Neuron (in vitro differentiated cells): Measurements from ENCODE around the gene SH3BGRL2.

Experiments
- H2AFZ ChIP-seq: one replicate; pipeline ENCODE4 v1.6.1; 2013; ENCODE audit warnings: low read depth, mild to moderate bottlenecking, inconsistent platforms, low read length, moderate library complexity
- H3K27me3 ChIP-seq: one replicate; pipeline ENCODE4 v1.6.1; 2013; ENCODE audit warnings: low read length; ENCODE audit not compliant: insufficient read depth
- H3K36me3 ChIP-seq: one replicate; pipeline ENCODE4 v1.6.1; 2013; ENCODE audit warnings: low read length; ENCODE audit not compliant: insufficient read depth
- H3K4me1 ChIP-seq: one replicate; pipeline ENCODE4 v1.6.1; 2013; ENCODE audit warnings: low read length; ENCODE audit not compliant: insufficient read depth
- H3K4me3 ChIP-seq: 2 replicates; pipeline ENCODE4 v1.5.1; 2013; ENCODE audit warnings: mild to moderate bottlenecking, low read length, moderate library complexity
- H3K9me3 ChIP-seq: one replicate; pipeline ENCODE4 v1.6.1; 2013; ENCODE audit warnings: low read length

Gene SH3BGRL2

DNA sequence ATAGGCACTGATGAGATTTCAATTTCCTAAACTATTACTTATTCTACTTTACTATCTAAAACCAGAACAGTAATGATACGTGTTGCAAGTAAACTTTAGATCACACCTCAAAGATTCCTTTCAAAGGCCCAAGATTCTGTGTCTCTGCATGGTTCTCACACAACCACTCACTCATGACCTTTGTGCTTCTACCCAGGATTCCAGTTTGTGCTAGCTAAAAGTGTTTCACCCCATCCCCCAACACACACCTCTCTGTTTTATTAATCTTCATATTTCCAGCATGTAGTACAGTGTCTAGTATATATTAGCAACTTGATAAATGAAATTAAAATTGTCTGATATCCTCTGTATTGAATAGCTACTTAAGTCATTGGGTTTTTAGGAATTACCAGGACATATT lies 8.8 kb upstream of the SH3BGRL2 start:
- no peaks in the 10 kb centered on the region for H3K27me3 ChIP-seq
- no peaks in the 10 kb centered on the region for H3K9me3 ChIP-seq
- no peaks in the 10 kb centered on the region for H3K36me3 ChIP-seq
- H3K4me1 ChIP-seq: peaks cover 8% of the 10 kb centered on the region
- no peak overlapping the region for H2AFZ ChIP-seq
- H3K4me3 ChIP-seq: no peak overlapping the region

DNA sequence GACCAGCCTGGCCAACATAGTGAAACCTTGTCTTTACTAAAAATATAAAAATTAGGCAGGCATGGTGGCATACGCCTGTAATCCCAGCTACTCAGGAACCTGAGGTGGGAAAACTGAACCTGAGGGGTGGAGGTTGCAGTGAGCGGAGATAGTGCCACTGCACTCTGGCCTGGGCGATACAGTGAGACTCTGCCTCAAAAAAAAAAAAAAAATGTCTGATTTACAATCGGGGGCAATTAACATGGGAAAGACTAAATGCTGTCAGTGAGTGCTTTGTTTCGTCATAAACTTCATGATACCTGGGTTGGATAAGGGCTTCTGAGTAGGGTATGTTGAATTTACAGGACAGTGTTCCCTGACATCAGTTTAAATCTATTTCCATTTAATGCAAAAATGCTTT lies 8.0 kb upstream of the SH3BGRL2 start:
- Histone ChIP-seq H3K4me3 (no peak overlapping the region), H3K36me3 (no peaks in the 10 kb centered on the region), H3K27me3 (no peaks in the 10 kb centered on the region), H3K4me1 (peaks cover 8% of the 10 kb centered on the region), H2AFZ (no peak overlapping the region), H3K9me3 (no peaks in the 10 kb centered on the region)

DNA sequence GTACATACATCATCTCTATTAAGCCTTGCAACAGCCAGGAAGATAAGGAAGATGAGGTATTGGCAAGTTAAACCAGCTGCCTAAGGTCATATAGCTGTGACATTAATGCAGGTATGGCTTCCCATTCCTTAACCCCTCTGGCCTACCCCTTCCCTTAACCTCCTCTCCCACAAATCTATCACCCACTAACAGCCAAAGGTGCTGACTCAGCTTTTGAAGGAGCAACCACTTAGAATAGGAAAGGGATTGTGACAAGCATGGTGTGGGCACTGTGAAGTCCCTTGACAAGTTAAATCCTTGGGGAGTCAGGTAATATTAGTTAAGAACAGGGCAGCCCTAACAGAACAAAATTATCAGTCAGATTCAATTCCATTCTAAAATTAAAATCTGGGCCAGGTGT lies 5.4 kb upstream of the SH3BGRL2 start:
- Histone ChIP-seq H3K27me3 (no peaks in the 10 kb centered on the region), H3K4me1 (peaks cover 11% of the 10 kb centered on the region), H3K9me3 (no peaks in the 10 kb centered on the region), H3K36me3 (no peaks in the 10 kb centered on the region), H3K4me3 (no peak overlapping the region), H2AFZ (no peak overlapping the region)

DNA sequence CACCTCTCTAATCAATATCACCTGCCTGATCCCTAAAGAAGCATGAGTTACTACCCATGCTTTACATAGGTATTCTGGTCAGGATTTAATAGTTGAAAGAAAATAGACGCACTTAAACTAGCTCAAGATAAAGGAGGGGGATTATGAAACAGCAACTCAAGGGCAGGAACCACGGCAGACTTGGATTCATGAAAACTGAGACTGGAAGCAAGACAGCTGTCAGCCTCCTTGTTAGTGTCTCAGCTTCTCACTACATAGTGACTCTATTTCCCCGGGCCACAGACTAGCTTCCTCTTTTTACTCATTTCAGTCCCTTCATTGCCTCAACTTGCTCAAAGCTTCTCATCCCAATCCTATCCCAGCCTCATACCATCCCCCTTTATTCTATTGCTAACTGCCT lies 4.3 kb upstream of the SH3BGRL2 start:
- Histone ChIP-seq H3K36me3 (no peaks in the 10 kb centered on the region), H3K4me1 (peaks cover 14% of the 10 kb centered on the region), H3K9me3 (no peaks in the 10 kb centered on the region), H2AFZ (no peak overlapping the region), H3K4me3 (no peak overlapping the region), H3K27me3 (no peaks in the 10 kb centered on the region)

DNA sequence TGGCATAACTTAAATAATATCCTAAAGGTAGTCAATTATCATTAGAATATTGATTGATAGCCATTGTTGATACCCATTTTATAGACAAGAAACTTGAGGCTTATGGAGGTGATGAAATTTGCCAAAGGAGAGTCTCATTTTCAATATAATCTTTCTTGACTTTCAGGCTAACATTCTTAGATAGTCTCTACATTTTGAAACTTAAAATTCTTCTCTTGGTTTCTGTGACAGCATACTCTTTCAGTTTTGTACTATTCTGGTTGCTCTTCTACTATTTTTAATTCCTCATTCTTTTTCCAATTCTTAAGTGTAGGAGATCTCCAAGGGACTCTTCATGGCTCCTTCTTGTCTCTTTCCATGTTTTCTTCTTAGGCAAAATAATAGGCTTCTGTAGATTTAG lies 3.7 kb upstream of the SH3BGRL2 start:
- no peaks in the 10 kb centered on the region for H3K36me3 ChIP-seq
- no peaks in the 10 kb centered on the region for H3K9me3 ChIP-seq
- H2AFZ ChIP-seq: no peak overlapping the region
- H3K27me3 ChIP-seq: no peaks in the 10 kb centered on the region
- peaks cover 15% of the 10 kb centered on the region for H3K4me1 ChIP-seq
- H3K4me3 ChIP-seq: no peak overlapping the region

DNA sequence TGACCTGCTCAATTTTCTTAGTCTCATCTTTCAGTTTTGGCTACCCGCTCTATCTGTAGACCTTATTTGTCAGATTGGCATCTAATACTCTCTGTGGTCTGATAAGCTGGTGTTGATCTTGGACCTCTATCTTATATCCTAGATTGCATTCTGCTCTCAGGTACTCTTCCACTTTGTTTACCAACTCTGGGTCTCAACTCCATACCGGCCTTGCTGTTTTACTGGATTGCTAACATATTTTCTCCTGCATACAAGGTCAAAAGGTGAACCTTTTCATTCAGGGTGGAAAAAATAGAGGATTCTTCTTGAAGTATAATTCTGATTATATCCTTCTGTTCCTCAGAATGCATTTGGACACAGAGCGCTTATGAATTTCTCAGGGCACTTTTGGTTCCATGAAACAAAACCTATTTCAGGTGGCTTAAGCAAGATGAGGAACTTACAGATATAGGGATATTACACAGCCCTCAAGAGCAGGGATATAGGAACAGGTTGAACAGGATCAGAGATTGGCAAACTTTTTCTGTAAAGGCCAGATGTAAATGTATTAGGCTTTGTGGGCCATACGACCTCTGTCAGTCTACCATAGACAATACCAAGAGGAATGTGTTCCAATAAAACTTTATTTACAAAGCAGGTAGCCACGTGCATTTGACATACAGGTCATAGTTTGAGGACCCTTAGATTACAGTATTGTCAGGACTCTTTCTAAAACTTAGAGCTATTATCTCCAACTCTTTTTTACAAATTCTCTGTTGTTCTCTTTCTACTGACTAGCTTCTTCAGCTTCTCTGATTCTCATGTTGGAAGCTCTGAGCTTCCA lies 2.5 kb upstream of the SH3BGRL2 start:
- H3K27me3 ChIP-seq: no peaks in the 10 kb centered on the region
- no peak overlapping the region for H2AFZ ChIP-seq
- H3K36me3 ChIP-seq: no peaks in the 10 kb centered on the region
- no peaks in the 10 kb centered on the region for H3K9me3 ChIP-seq
- no peak overlapping the region for H3K4me3 ChIP-seq
- peaks cover 17% of the 10 kb centered on the region for H3K4me1 ChIP-seq

DNA sequence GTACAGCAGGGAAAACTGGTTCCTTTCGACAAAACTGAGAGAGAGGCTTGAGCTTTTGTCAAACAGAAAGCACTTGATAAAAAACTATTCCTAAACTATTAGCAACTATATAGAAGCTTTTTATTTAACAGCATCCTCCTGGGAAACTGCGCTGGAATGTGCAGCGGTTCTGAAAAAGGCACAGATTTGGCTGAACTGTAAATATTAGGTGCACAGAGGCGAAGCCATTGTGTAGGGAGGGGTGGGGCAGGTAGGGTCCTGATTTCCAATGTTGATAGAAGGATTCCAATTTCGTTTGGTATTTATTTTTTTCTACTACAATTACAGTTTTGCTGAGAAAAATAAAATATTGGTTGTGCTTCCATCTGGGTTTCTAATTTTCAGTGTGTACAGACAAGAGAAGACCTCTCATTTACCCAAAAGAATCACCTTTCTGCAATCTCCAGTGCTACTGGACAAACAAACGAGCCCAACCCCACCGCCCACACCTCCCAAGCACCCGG lies 698 bp upstream of the SH3BGRL2 start:
- Histone ChIP-seq H3K36me3 (no peaks in the 10 kb centered on the region), H3K27me3 (no peaks in the 10 kb centered on the region), H3K4me1 (peaks cover 20% of the 10 kb centered on the region), H3K4me3 (peak overlapping the region; percentile 92), H2AFZ (peak overlapping the region; percentile 83), H3K9me3 (no peaks in the 10 kb centered on the region)

DNA sequence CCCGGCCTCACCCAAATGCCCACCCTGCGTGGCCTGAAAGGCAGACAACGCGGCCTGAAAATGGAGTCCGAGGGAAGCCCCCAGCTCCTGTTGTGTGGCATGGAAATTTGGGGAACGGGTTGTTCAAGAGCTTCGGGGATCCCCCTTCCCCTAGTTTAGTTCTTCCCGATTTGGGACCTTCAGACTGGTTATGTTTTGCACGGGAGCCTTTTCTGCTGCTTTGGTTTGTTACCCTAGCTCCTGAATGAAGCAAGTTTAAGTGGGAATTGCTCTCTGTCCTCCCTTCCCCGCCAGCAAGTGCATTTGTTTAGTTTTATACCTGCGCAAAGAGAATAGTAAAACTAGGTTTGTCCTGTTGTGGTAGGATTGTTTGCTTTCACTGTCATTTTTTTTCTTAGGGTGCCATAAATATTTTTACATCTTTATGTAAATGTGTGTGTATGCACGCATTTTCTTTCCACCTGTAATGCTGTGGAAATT lies 604 bp downstream of the SH3BGRL2 start:
- H3K27me3 ChIP-seq: no peaks in the 10 kb centered on the region
- no peaks in the 10 kb centered on the region for H3K9me3 ChIP-seq
- H2AFZ ChIP-seq: peak overlapping the region; percentile 83
- no peaks in the 10 kb centered on the region for H3K36me3 ChIP-seq
- peak overlapping the region; percentile 92 for H3K4me3 ChIP-seq
- H3K4me1 ChIP-seq: peaks cover 20% of the 10 kb centered on the region

DNA sequence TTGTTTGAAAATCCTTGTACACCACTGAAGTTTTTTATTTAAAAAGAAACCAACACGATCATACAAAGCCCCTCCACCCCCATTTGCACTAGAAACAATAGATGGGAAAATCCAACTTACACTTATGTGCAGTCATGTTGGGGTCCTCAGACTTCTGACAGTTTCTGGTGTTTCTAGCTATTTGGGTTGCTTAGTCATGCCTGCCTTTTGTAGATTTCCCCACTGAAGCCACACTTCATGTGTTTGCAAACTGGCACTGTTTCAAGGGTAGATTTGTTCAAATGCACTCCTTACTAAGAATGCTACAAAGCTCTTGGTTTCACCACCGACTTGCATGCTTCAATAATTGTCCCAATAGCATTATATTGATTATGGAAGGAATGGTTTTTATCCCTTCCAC lies 1.5 kb downstream of the SH3BGRL2 start:
- no peaks in the 10 kb centered on the region for H3K9me3 ChIP-seq
- no peaks in the 10 kb centered on the region for H3K27me3 ChIP-seq
- no peak overlapping the region for H2AFZ ChIP-seq
- H3K36me3 ChIP-seq: no peaks in the 10 kb centered on the region
- H3K4me1 ChIP-seq: peaks cover 20% of the 10 kb centered on the region
- peak overlapping the region; percentile 92 for H3K4me3 ChIP-seq

DNA sequence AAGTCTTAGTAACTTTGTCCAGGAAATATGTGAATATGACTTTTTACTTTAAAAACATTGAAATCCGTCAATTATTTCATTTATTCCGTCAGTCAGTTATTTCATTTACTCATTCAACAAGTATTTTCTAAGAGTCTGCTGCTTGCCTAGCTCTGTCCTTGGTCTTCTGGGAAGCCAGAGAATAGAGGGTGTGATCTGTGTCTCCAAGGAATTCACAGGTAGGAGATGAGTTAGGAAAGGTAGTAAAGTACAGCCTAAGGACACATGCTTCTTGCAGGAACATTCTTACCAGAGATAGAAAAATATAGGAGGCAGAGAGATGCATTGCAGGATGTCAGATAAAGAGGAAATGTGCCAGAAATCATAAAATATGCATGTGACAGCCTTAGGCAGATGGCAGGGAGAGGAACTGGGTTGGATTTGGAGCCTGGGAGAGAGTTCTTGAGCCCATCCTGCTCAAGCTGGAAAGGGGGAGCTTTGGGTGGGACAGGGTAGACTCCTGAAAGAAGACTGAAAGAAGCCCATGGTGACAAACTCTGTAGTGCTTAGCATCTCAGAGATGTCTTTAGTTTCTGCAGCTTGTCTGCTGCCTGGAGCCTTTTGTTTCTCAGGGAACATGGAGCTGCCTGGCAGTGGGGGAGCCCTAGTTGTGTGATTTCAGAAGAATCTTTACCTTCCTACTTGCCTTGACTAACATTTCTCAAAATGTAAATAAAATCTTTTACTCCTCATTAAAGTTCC lies 3.5 kb downstream of the SH3BGRL2 start:
- Histone ChIP-seq H3K4me1 (peaks cover 20% of the 10 kb centered on the region), H3K36me3 (no peaks in the 10 kb centered on the region), H3K4me3 (no peak overlapping the region), H3K9me3 (no peaks in the 10 kb centered on the region), H2AFZ (no peak overlapping the region), H3K27me3 (no peaks in the 10 kb centered on the region)

DNA sequence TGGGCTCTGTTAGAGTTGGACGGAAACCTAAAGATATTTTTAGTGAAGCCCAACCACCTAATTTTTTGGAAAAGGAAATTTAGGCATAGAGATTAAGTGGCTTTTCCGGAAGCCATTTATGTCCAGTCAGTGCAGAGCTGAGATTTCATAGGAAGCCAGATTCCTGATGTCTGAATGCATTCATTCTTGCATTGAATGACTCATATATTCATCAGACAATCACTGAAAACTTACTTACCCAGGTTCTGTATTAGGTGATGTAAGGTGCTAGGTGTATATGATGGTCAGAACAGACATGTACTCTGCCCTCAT lies 4.1 kb downstream of the SH3BGRL2 start:
- Histone ChIP-seq H3K27me3 (no peaks in the 10 kb centered on the region), H3K4me3 (no peak overlapping the region), H3K36me3 (no peaks in the 10 kb centered on the region)

DNA sequence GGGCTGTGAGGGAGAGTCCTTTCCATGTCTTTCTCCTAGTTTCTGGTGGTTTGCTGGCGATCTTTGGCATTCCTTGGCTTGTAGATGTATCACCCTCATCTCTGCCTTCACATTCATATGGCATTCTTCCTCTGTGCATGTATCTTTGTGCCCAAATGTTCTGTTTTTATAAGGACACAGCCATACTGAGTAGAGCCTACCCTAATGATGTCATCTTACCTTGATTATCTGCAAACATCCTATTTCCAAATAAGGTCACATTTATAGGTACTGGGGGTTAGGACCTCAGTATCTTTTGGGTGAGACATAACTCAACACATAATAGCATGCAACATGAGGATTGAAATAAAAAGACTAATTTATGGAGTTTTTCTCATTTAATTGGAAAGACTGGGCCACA lies 5.5 kb downstream of the SH3BGRL2 start:
- peaks cover 24% of the 10 kb centered on the region for H3K4me1 ChIP-seq
- H3K27me3 ChIP-seq: no peaks in the 10 kb centered on the region
- H3K9me3 ChIP-seq: no peaks in the 10 kb centered on the region
- no peak overlapping the region for H3K4me3 ChIP-seq
- H3K36me3 ChIP-seq: no peaks in the 10 kb centered on the region
- no peak overlapping the region for H2AFZ ChIP-seq

More for the DNA sequence above, 4.1 kb downstream of the SH3BGRL2 start:
- no peaks in the 10 kb centered on the region for H3K9me3 ChIP-seq
- no peak overlapping the region for H2AFZ ChIP-seq
- peaks cover 20% of the 10 kb centered on the region for H3K4me1 ChIP-seq
